HL-60 (cell line): Measurements from ENCODE around the gene C12orf56.
"Not testable (repeated sequence)": the region's sequence is repeated elsewhere in the genome, so short reads cannot be mapped to it uniquely, and the experiment has no call there.

Experiments
- POLR2AphosphoS5 ChIP-seq: IDR thresholded peaks from 2 replicates; pipeline ENCODE4 v1.6.1; 2012; ENCODE audit warnings: low read depth
- SPI1 ChIP-seq: IDR thresholded peaks from 2 replicates; pipeline ENCODE4 v1.6.1; 2012; ENCODE audit warnings: low read depth, mild to moderate bottlenecking, borderline replicate concordance
- TF ChIP-seq, protein P1 (sequence below): IDR thresholded peaks from one replicate; pipeline ENCODE4 v1.5.1; 2011; ENCODE audit warnings: low read length, control low read depth, inconsistent platforms; ENCODE audit not compliant: insufficient read depth

DNA sequence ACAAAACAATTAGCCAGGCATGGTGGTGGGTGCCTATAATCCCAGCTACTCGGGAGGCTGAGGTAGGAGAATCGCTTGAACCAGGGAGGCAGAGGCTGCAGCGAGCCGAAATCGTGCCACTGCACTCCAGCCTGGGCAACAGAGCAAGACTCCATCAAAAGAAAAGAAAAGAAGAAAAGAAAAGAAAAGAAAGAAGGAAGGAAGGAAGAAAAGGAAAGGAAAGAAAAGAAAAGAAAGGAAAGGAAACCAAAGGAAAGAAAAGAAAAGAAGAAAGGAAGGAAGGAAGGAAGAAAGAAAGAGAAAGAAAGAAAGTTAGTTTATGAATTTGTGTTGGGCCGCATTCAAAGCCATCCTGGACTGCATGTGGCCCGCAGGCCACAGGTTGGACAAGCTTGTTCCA is 172.9 kb downstream of the C12orf56 start:
- TF ChIP-seq, protein P1, sequence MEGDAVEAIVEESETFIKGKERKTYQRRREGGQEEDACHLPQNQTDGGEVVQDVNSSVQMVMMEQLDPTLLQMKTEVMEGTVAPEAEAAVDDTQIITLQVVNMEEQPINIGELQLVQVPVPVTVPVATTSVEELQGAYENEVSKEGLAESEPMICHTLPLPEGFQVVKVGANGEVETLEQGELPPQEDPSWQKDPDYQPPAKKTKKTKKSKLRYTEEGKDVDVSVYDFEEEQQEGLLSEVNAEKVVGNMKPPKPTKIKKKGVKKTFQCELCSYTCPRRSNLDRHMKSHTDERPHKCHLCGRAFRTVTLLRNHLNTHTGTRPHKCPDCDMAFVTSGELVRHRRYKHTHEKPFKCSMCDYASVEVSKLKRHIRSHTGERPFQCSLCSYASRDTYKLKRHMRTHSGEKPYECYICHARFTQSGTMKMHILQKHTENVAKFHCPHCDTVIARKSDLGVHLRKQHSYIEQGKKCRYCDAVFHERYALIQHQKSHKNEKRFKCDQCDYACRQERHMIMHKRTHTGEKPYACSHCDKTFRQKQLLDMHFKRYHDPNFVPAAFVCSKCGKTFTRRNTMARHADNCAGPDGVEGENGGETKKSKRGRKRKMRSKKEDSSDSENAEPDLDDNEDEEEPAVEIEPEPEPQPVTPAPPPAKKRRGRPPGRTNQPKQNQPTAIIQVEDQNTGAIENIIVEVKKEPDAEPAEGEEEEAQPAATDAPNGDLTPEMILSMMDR = not testable (repeated sequence)
- TF ChIP-seq SPI1, POLR2AphosphoS5: not testable (repeated sequence)
